Measurements from ENCODE around the gene RASSF8. TPM values are rescaled to one million over a fixed set of nuclear protein-coding genes. Genes with fewer than 3 reads are reported as not detected.

RASSF8 gene
- total RNA-seq, 1 experiment from 2014 or later: 9.2 TPM

GRCh38 chr12:26030371-26030770 is 71.9 kb downstream of the RASSF8 start:
- ATAC-seq (no peak), DNase-seq (ENCODE audit: low read depth, low spot score) (no peak)
- Histone ChIP-seq H3K36me3 (ENCODE audit: control insufficient read depth in 1 of 2, insufficient read depth in 2 of 2, low read length in 2 of 2) (no peaks in the 10 kb centered on the region), H3K4me2 (ENCODE audit: low read length) (no peak overlapping the region), H3K27me3 (ENCODE audit: insufficient read depth, low read length) (no peaks in the 10 kb centered on the region), H3K9me2 (ENCODE audit: insufficient read depth) (no peaks in the 10 kb centered on the region), H3K9me3 (ENCODE audit: control insufficient read depth in 1 of 2, insufficient read depth in 1 of 2, low read depth in 1 of 2, low read length in 2 of 2) (no peaks in the 10 kb centered on the region), H3K79me2 (ENCODE audit: insufficient read depth, low read length) (no peaks in the 10 kb centered on the region), H3K27ac (ENCODE audit: low read depth, low read length) (no peak overlapping the region), H4K20me1 (ENCODE audit: insufficient read depth) (no peaks in the 10 kb centered on the region), H3K9ac (ENCODE audit: low read length) (no peak overlapping the region), H2AFZ (ENCODE audit: low read depth, low read length, poor library complexity, severe bottlenecking) (no peak overlapping the region), H3K4me3 (replicated peaks in 1 of 2; ENCODE audit: low read depth in 1 of 2, low read length in 2 of 2) (no peak overlapping the region), H3K4me1 (ENCODE audit: control insufficient read depth in 1 of 2, insufficient read depth in 2 of 2, low read length in 2 of 2) (no peaks in the 10 kb centered on the region)
- intact Hi-C loops (cut with micrococcal nuclease): no loop called here
- no TSS peak for BruUV-seq (replicated peaks)
- RAD21 ChIA-PET (ENCODE audit: low non-redundant PET in 1 of 2, low total read pairs in 2 of 2, uncharacterized antibody in 2 of 2, unreplicated experiment in 2 of 2): no interaction called here
- CTCF ChIA-PET: no interaction called here
- POLR2A ChIA-PET: no interaction called here
- no peak for TF ChIP-seq RAD21 (IDR thresholded peaks at IDR 0.05; ENCODE audit: low read depth)
- no peak for TF ChIP-seq JUND (IDR thresholded peaks at IDR 0.05)
- TF ChIP-seq SIN3A (IDR thresholded peaks at IDR 0.05; ENCODE audit: low read depth): no peak
- TF ChIP-seq CBX3 (IDR thresholded peaks at IDR 0.05; ENCODE audit: low read depth): no peak
- TF ChIP-seq EZH2 (IDR thresholded peaks at IDR 0.05): no peak
- TF ChIP-seq, protein P1, sequence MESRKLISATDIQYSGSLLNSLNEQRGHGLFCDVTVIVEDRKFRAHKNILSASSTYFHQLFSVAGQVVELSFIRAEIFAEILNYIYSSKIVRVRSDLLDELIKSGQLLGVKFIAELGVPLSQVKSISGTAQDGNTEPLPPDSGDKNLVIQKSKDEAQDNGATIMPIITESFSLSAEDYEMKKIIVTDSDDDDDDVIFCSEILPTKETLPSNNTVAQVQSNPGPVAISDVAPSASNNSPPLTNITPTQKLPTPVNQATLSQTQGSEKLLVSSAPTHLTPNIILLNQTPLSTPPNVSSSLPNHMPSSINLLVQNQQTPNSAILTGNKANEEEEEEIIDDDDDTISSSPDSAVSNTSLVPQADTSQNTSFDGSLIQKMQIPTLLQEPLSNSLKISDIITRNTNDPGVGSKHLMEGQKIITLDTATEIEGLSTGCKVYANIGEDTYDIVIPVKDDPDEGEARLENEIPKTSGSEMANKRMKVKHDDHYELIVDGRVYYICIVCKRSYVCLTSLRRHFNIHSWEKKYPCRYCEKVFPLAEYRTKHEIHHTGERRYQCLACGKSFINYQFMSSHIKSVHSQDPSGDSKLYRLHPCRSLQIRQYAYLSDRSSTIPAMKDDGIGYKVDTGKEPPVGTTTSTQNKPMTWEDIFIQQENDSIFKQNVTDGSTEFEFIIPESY (IDR thresholded peaks at IDR 0.05; ENCODE audit: extremely low read depth, insufficient replicate concordance, low read length): no peak
- TF ChIP-seq CTCF (IDR thresholded peaks at IDR 0.05 in 2 of 3, conservative IDR thresholded peaks at IDR 0.05 in 1 of 3; ENCODE audit: borderline replicate concordance in 1 of 3, insufficient read depth in 1 of 3, low read depth in 2 of 3, low read length in 2 of 3): no peak
- no peak for TF ChIP-seq POLR2A (IDR thresholded peaks at IDR 0.05; ENCODE audit: borderline replicate concordance, extremely low read depth, insufficient read depth, insufficient read length)
- no peak for TF ChIP-seq ELF1 (IDR thresholded peaks at IDR 0.05; ENCODE audit: borderline replicate concordance, low read depth)
- no peak for TF ChIP-seq ATF3 (IDR thresholded peaks at IDR 0.05)
- TF ChIP-seq SRF (IDR thresholded peaks at IDR 0.05; ENCODE audit: low read depth): no peak
- no peak for TF ChIP-seq ZNF274 (IDR thresholded peaks at IDR 0.05; ENCODE audit: low read depth, low read length)
- no peak for TF ChIP-seq CEBPB (IDR thresholded peaks at IDR 0.05; ENCODE audit: low read depth)

Measured in HCT116 (cell line).